NCI-H1436 (cell line): ENCODE data around the gene SH2D7.
"Not testable (repeated sequence)": the region's sequence is repeated elsewhere in the genome, so short reads cannot be mapped to it uniquely, and the experiment has no call there.

Source experiments
- DNase-seq: peaks from one replicate; lab custom pipeline; 2025; lab: John Stamatoyannopoulos, UW

SH2D7 gene

DNA sequence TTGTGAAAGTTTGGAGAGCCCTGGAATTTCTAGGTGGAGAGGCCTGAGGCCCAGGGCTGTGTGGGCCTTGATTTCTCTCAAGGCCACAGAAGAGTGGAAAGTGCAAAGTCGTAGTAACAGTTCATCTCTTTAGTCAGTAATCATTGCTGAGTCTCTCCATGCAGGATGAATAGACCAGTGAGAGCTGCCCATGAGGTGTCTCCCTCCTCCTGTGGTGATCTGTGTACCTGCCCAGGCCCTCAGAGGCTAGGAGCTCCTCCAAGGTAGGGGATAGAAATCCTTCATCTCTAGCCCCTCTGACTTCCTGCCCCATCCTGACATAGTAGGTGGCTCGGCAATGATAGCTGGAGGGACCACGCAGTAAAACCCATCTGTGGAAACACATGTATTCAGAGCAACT lies 50.0 kb downstream of the SH2D7 start:
- no peak for DNase-seq

DNA sequence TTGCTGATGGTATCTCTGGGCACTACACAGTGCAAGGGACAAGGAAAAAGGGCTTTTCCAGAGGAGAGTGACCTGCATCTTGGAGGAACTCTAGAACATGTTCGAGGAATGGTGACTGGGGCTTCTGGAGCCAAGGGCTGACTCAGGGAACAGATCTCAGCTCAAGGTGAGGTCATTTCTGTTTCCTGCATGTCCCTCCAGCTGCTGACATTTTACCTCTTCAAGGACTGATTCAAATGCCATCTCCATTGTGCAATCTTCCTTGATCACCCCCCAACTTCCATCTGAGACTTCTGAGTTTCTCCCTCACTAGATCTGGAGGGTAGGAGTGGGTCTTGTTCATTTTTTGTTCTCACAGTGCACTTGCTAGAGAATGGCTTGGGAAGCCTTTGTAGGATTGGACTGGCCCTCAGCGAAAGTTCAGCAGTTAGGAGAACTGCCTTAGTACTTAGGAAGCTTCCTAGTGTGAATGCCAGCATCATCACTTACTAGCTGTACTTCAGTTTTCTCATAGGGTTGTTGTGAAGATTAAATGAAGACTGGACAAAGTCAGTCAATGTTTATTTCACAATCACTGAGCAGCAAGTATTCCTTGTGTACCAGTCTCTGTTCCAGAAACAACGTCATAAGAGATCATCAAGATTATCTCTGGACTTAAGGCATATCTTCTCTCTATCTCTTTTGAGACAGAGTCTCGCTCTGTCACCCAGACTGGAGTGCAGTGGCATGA lies 54.2 kb downstream of the SH2D7 start:
- DNase-seq = no peak

DNA sequence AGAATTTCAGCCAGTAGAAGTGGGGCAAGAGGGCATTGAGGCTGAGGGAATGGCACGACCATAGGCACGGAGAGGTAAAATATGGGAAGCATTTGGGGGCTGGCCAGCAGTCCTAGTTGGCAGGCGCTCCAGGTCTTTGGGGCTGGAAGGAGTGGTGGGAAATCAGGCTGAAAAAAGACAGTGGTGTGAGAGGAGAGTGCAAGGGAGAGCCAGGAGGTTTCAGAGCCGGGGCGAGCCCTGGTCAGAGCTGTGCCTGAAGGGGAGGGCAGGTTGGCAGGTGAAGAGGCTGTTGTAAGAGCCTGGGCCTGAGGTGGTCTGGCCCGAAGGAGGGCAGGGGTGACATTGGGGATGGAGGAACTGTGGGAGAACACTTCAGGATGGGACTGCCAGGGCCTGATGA lies 55.2 kb downstream of the SH2D7 start:
- no peak for DNase-seq

DNA sequence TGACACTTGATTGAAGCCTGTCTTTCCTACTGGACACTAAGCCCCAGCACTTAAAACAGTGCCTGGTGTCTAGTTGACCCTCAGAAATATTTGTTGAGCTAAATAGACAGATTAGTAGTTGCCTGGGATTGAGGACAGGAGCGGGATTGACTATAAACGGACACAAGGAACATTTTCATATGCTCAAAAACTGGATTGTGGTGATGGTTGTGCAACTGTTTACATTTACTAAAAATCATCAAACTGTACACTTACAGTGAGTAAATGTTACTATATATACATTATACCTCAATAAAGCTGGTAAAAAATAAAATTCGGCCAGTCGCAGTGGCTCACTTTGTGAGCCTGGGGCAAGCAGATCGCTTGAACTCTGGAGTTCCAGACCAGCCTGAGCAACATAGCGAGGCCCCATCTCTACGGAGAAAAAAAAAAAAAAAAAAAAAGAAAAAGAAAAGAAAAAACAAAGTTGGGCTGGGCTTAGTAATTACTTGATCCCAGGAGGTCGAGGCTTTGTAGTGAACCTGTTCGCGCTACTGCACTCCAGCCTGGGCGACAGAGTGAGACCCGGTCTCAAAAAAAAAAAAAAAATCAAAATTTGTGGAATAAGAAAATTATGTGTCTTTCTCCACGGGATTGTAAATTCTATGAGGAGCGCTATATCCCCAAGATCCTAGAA lies 56.2 kb downstream of the SH2D7 start:
- DNase-seq = no peak

DNA sequence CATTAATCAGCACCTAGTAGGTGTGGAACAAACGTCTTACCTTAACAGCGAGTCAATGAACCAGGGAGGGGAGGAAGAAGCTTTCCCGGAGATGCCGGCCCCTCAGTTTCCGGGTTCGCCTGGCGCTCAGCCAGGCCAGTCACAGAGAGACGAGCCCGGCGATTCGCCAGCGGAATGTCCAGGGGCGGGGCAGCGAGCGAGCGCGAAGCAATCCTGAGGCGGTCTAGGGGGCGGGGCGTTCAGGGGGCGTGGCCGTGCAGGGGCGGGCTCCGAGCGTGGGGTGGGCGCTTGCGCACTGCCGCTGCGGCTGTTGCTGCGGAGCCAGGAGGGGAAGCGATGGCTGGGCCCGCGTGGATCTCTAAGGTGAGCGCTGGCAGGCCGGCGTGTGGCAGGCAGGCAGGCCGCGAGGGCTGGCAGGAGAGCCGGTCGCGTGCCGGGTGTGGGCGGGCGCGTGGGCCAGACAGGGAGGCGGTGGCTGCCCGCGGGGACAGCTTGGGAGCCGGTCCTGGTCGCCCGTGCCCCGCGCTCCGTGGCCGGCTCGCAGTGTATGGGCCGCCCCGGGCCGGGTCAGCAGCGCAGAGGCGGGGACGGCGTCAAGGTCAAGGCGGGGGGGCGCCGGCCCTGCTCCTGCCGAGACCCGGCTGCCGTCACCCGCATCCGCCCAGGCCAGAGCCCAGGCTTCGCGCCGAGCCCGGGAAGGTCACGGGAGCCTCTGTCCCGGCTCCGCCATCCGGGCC lies 56.9 kb downstream of the SH2D7 start, which contains the start of gene IDH3A:
Gene IDH3A, plus strand, starts transcription at position 295 of the 737 bp plus-strand sequence. Its CDS starts 42 bp downstream, at position 337.
- DNase-seq = peak; percentile 98

DNA sequence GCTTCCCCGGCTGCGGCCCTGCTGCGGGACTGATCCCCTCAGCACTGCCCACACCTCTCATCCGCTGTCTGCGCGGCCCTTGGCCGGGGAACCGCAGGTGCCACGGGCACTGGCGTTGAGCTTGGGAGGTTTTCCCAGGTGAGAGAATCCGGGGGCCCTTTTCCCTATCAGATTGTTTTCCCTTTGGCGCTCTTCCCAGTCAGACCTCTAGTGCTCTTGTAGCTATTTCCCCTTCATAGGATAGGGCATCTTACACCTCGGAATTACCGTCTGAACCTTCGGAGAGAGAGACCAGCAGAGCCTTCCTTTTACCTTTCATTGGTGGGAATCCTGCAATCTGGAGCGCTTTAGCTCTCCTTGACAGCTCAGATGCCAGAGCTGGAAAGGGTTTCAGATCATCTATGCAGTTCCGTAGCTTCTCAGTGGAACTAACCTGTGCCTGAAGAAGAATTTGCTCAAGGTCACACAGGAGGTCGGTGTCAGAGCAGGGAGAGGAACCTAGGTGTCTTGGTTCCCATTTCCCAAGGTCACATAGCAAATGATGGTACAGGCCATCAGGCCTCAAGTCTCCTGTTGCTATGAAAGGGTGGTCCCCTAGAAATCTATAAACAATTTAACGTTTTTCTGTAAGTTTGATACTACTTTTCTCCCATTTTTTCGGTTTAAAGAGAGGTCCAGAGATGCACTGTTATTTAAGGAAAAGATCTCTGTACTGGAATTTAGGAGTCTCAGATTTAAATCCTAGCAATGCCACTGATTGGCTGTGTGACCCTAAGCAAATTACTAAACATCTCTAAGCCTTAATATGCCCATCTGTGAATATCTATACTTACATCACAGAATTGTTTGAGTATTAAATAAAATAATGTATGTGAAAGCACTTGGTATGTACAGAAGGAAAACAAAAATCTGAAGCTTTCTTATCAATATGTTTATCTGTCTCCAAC lies 57.7 kb downstream of the SH2D7 start:
- no peak for DNase-seq

DNA sequence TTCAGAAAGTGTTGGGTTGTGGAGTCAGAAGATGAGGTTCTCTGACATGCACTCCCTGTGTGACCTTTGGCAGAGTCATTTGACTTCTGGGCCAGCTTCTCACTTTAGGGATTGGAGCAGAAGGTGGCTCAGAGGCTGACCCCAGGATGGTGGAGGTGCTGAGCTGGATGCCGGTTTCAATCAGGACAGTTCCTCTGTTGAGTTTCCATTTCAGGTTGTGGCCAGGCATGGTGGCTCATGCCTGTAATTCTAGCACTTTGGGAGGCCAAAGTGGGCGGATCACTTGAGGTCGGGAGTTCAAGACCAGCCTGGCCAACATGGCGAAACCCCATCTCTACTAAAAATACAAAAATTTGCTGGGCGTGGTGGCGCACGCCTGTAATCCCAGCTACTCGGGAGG lies 58.7 kb downstream of the SH2D7 start:
- not testable (repeated sequence) for DNase-seq
